Globus pallidus (tissue), 1 donor: ENCODE results near the gene VEGFA.

ENCODE experiments used
- DNase-seq: peaks from one replicate; pipeline ENCODE4 v3.0.0-alpha.2; 2015; ENCODE audit warnings: low spot score

The VEGFA gene

DNA sequence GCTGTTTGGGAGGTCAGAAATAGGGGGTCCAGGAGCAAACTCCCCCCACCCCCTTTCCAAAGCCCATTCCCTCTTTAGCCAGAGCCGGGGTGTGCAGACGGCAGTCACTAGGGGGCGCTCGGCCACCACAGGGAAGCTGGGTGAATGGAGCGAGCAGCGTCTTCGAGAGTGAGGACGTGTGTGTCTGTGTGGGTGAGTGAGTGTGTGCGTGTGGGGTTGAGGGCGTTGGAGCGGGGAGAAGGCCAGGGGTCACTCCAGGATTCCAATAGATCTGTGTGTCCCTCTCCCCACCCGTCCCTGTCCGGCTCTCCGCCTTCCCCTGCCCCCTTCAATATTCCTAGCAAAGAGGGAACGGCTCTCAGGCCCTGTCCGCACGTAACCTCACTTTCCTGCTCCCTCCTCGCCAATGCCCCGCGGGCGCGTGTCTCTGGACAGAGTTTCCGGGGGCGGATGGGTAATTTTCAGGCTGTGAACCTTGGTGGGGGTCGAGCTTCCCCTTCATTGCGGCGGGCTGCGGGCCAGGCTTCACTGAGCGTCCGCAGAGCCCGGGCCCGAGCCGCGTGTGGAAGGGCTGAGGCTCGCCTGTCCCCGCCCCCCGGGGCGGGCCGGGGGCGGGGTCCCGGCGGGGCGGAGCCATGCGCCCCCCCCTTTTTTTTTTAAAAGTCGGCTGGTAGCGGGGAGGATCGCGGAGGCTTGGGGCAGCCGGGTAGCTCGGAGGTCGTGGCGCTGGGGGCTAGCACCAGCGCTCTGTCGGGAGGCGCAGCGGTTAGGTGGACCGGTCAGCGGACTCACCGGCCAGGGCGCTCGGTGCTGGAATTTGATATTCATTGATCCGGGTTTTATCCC lies at the start of gene VEGFA:
VEGFA (plus strand) TSS at position 686 of the 846 bp plus-strand sequence.
- peak; percentile 86 for DNase-seq

DNA sequence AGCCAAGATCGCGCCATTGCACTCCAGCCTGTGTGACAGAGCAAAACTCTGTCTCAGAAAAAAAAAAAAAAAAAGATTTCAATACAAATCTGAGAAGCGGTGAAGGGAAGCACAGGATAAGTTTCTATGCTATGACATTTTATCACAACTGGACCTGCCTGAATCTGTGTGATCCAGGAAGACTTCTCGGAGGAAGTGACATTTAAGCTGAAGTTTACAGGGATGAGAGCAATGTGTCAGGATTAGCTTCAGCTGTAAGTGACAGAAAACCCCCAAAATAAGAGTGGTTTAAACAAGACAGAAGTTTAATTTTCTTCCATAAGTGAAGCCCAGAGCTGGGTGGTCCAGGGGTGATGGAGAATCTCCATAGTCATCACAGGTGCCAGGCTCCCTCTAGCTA lies 49.0 kb upstream of the VEGFA start:
- no peak for DNase-seq

DNA sequence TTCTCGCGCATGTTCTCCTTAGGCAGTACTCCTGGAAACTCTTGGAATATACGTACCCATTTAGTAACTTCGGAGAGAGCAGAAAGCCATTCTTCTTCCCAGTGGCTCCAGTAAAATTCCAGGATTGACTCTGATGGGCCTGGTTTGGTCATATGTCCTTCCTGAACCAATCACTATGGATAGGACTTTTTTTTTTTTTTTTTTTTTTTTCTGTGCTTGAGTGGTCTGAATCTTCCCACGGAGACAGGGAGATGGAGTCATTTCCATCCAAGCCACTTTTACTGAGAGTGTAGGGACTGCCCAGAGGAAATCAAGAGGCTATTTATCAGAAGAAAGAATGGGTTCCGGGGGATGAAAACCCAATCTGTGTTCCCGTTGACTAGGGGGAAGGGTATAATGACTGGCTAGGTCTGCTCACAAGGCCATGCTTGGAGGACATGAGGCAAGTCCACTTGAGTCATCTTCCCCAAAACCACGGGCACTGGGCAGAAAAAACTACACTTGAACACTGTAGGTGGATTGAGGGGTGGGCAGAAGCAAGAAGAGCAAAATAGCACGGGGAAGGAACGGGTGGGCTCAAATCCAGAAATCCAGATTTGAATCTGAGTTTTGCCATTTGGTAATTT lies 47.0 kb upstream of the VEGFA start:
- no peak for DNase-seq

DNA sequence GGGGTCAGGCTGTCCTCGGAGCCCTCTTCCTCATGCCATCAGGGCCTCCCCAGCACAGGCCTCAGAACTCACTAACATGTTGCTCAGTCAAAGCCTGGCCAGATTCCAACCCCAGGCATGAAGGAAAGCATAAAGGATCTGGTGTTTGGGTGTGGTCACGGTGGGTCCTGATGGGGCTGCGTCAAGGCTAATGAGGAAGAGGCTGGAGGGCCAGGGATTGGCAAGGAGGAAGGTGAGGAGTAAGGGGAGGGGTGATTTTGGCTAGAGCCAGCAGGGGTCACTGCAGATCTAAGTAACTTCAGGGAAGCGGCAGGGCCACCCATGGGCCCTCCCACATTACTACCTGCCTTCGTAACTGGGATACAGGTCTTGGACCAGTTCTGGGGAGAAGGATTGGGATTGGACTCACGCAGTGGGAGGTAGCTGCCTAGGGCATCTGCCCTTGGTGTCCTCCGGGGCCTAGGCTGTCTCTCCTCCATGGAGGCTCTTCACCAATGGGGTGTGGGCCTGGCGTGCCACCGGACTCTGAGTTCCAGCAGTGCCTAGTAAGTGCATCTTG lies 46.2 kb upstream of the VEGFA start:
- peak; percentile 11 for DNase-seq

DNA sequence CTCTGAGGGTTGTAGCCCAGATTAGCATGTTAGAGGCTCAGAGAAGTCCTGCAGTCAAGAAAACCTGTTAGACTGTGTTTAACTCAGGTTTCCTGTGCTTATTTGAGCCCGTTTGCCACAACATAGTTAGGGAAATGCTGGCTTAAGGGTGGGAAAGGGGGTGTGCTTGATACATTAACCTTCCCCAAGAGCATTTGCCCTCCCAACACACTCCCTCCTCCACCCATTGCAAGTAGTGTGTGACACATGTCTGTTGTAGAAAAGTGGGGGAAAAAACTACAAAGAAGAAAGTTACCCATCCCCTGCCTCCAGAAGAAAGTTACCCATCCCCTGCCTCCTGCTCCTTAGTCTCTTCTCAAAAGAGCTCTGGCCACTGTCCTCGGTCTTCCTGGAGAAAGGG lies 45.7 kb upstream of the VEGFA start:
- no peak for DNase-seq

DNA sequence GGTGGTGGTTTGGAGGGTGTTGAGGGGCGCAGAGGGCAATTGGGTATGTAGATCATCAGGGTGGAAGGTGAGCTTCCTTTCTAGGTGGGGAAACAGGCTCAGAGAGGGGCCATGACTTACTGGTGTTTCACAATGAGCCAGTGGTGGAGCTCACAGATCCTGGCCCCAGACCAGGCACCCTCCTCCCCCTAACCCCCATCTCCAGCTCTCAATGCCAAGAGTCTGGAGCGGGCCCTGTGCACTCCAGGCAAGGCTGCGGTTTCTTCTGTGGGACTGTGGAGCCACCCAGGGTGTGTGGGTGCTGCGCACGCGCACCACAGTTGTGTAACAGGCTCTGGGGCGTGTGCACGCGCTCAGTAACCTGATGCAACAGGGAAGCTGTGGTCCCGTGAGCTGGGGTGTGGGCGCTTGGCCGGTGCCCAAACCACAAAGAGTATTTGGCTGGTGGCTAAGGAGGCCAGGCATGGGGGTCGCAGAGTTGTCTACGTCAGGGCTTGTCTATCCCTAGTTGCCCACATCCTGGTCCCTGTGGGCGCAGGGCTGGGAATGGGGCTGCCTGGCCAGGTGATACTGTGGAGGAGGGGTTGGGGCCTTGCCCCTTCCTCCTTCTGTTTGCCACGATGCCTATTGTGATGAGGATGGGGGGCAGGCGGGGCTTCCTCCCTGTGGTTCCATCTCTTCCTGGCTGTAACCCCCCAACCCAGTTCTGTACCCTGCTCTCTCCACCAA lies 44.9 kb upstream of the VEGFA start:
- DNase-seq: no peak

DNA sequence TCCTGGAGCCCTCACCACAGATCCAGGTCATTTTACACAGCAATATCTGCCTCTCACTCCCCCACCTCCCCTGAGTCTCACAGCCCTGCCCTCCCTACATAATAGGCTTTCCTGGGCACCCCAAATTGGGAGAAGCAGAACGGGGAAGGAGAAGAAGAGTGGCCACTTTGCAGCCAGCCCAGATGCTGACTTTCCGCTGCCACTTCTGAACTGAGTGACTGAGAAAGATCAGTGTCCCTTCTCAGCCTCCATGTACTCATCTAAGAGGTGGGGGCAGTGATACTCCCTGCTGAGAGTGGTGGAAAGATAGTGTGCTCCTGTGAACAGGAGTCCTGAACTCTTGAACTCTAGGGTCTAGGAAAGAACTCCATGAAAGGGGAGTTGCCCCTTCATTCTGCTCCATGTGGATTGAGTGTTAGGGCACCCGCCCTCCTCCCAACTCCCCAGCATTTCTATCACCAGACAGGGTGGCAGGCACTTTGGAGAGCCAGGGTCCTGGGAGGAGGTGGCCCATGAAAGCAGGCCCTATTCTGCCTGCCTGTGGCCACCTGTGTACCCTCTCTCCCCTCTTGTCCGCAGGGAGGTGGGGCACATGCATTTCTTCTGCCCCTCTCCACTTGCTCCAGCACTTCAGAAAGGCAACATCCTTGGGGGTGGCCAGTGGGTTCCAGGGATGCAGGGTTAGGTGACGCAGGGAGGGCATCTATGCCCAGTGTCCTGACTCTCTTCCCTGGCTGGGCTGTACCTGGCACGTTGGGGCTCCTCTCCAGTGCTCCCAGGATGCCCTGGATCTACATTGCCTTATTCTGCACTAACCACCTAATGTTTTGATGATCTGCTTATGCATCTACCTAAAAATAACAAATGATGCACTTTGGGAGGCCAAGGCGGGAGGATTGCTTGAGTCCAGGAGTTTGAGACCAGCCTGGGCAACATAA lies 44.1 kb upstream of the VEGFA start:
- no peak for DNase-seq

DNA sequence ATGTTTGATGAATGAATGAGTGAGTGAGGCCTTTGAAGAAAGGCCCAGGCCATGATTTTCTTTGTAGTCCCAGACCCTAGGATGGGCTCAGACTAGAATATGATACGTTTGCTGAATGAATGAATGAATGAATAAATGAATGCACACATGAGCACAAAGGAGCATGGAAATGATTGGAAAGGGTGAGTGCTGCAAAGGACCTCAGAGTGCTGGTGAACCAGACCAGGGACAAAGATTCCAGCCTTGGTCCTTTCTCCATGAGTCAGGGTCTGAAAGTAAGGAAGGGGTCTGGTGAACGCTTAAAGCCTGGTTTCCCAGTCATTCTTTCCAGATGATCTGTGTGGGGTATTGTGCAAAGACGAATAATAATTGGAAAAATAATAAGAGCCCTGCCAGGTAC lies 42.4 kb upstream of the VEGFA start:
- DNase-seq: no peak

DNA sequence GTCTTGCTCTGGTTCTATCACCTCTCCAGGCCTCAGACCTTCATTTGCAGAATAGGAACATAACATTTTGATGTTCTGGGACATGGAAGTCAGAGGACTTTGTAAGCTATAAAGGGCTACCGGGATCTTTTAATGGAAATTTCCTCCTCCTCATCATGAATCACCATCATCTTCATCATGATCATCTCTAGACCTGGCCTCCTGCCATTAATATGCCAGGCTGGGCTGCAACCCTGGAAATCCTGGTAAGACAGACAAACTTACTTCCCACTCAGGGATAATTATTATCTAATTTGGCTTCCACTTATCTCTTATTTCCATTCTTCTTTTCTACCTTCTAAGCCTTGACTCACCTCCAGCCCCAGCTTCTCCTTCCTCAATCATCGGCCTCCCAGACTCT lies 41.4 kb upstream of the VEGFA start:
- no peak for DNase-seq

DNA sequence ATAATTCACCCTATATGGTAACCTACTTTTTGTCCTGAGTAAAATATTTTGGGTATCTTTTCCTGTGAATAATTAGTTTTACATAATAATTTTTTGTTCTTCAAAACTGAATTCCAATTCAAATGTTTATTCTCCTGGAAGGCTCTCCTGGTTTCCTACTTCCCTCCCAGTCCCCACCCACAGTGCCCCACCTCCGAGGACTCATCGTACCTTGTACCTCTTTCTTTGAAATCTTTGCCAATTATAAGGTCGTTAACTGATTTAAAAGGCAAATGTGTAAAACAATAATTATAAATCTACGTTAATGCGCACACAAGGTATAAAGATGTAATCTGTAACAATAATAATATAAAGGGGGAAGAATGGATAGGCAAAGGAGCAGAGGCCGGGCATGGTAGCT lies 40.5 kb upstream of the VEGFA start:
- DNase-seq: no peak

DNA sequence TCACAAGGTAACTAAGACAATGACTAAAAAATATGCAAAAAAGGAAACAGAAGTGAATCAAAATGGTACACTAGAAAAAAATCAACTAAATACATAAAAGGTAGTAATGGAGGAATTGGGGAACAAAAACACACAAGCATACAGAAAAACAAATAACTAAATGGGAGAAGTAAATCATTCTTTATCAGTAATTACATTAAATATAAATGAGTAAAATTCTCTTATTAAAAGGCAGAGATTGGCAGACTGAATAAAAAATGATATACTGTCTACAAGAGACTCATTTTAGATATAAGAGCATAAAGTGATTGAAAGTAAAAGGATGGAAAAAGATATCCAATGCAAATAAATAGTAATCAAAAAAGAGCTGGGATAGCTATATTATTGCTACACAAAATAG lies 39.4 kb upstream of the VEGFA start:
- no peak for DNase-seq

DNA sequence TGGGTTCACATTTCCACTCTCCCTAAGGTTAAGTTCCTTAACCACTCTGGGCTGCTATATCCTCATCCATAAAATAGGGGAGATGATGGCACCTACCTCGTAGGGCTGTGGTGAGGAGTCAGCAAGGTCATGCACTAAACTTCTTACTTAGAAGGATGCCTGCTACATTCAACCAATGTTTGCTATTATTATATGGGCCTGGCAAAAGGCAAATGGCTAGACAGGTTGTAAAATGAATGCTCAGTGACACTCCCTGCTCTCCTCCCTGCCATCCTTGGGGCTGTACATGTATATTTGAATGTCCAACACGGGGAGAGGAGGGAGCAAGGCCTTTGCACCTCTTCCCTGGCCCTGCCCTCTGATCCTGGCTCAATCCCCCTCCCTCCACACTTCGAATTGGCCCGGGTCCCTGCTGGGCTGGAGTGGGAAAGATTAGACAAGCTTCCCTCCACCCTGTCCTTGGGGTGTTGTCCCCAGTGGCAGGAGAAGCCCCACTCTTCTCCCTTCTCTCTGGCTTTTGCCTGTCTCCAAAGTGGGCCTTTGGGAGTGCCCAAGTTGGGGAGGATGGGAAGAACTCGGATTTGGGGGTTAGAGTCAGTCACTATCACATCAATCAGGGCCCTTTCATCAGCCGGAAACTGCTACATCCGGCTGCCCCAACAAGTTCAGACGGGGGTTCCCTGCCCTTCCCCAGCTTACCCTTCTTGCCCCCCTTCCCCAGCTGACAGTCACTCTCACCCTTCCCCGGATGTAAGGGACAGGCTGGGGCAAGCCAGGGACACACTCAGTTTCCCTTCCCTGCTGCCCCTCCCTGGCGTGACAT lies 36.3 kb upstream of the VEGFA start:
- DNase-seq: no peak

DNA sequence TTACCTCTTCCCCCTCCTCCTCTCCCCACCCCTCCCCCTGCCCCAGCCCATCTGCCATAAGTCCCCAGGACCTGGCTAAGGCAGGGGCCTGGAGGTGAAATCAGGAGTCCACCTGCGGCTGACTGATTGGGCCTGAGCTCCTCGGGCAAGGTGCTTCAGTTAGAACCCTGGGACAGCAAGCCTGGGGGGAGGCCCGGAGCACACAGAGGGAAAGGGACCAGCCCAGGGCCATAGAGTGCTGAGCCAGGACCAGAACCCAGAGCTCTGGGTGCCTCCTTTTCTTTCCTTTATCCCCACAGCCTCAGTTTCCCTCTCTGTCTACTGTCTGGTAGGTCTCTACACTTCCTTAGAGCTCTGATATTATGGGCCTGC lies 35.7 kb upstream of the VEGFA start:
- DNase-seq: no peak

DNA sequence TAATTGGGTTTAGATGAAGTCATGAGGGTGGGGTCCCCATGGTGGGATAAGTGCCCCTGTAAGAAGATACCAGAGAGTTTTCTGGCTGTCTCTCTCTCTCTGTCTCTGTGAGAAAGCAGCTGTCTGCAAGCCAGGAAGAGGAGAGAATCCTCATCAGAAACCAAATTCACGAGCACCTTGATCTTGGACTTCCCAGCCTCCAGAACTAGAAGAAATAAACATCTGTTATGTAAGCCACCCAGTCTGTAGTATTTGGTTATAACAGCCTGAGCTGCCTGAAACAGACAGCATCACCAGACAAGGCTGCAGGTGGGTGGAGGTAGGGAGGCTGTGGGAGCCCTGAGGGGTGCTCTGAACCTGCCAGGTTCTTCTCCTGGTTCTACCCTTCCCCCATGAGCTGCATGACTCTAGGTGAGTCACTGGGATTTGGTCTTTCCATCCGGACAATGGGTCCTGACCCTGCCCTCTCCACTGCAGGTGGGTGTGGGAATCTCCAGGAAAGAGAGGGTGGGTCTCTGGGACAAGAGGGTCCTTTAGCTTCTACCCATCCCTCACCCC lies 34.3 kb upstream of the VEGFA start:
- DNase-seq: no peak

DNA sequence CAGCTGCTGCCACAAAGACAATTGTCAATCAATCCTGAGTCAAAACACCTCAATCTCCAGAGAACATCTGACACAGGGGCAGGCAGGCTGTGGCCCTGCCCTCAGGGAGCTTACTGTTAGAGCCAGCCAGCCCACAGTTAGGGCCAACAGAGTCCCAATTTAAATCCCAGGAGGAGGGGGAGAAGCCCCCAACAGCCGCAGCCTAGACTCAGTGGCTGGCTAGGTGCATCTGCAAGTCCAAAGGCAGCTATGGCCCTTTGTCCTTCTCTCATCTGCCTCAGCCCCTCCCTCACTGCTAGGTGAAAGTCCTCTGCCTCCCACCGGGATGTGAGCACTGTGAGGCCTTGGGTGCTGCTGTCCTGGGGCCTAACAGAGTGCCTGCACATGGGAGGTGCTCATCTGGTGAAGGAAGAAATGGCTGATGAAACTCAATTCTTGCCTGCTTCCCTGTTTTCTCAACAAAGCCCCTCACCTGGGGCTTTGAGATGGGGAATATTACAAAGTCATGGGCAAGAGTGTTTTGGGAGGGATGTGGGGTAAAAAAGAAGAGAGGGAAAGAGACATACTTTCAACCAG lies 33.7 kb upstream of the VEGFA start:
- DNase-seq: no peak

DNA sequence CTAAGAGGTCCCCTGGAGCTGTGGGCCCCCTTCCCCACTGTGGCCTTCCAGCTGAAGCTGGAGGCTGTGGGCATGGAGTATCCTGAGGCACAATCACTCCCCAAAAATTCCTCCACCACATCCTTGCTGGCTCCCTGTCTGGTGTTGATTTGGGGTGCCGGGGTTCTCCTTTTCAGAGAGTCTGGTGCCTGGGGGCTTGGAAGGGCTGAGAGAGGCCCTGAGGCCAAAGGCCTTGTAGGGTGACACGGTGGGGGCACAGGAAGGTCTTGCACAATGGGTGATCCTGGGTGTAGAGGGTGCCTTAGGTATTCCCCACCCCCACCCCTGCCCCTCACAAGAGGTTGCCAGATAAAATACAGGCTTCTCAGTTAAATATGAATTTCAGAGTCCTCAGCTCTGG lies 33.2 kb upstream of the VEGFA start:
- DNase-seq: no peak

DNA sequence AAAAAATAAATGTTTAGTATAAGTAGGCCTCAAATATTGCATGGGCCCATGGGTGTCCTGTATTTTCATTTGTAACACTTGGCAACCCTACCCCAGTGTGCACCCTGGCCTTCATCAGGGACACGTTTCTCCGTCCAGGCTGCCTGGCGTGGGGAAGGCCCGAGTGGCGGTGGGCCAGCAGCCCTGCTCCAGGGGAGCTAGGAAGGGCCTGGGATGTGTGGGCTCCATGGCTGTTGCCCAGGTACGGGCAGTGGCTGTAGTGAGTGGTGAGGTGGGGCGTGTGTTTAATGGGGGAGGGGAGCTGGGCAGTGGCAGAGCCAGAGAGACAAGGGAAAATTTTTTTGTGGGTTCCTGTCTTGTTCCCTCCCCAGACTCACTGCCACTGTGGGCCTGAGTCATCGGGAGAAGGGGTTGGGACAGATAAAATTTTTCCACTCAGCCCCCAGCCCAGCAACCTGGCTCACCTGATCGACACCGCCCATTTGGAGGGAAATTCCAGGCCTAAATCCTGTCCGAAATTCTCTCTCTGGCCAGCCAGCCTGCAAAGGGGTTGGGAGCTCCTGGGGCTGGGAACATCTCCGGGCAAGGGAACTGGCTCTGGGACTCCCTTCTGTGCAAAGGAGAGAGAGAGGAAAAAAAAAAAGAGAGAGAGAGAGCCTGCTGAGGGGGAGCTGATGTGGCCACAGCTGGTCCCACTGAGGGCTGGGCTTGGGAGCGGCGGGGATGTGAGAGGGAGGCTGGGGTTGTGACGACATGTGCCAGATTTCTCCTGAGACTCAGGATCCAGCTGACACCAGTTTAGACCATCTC lies 32.5 kb upstream of the VEGFA start:
- DNase-seq: no peak

DNA sequence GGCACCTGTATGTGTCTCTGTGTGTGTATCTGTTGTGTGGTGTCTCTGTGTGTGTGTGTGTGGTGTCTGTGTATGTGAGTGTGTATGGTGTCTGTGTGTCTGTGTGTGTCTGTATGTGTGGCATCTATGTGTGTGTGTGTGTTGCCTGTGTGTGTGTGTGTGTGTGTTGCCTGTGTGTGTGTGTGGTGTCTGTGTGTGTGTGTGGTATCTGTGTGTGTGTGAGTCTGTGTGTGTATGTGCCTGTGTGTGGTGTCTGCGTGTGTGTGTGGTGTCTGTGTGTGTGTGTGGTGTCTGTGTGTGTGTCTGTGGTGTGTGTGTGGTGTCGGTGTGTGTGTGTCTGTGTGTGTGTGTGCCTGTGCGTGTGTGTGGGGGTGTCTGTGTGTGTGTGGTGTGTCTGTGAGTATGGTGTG lies 31.7 kb upstream of the VEGFA start:
- no peak for DNase-seq
